WTC11 (cell line): ENCODE data around the gene AMELY. TPM values are rescaled to one million over a fixed set of nuclear protein-coding genes. Genes with fewer than 3 reads are reported as not detected.

Experiments used
- total RNA-seq: library from RNA; stranded (reverse); gene quantifications from 3 replicates; pipeline ENCODE4 v1.2.3, GENCODE V29; 2021

The AMELY gene
- total RNA-seq, 1 experiment from 2014 or later = not detected

Other genes with a start within 250 kb of the AMELY start
- gene TBL1Y, start 1.1 kb downstream of the AMELY start, total RNA-seq = not detected in 3 replicates